Prostate gland (tissue), 2 donors: ENCODE results near the gene LRRC4C.

ENCODE experiments used
- CTCF ChIP-seq, 4 experiments: fragments of 200-600 bp in 2 of 4; fragments of 450-650 bp in 2 of 4; sonication (generic) in 2 of 4; IDR thresholded peaks; 1 replicate in 3 of 4; 2 replicates in 1 of 4; pipeline ENCODE4 v1.5.1; 2016 to 2019; ENCODE audit warnings: antibody characterized with exemption in 4 of 4, mild to moderate bottlenecking in 2 of 4, moderate library complexity in 2 of 4
- POLR2A ChIP-seq: fragments of 450-650 bp; IDR thresholded peaks from one replicate; pipeline ENCODE4 v1.6.1; 2016; ENCODE audit warnings: antibody characterized with exemption, mild to moderate bottlenecking
- POLR2AphosphoS5 ChIP-seq: sonication (generic); formaldehyde crosslinking; IDR thresholded peaks from one replicate; pipeline ENCODE4 v1.6.1; 2017; ENCODE audit warnings: antibody characterized with exemption

- TF ChIP-seq CTCF (IDR thresholded peaks at IDR 0.05) (no peak), POLR2AphosphoS5 (no peak), POLR2A (no peak)
These were observed 1034.3 kb downstream of the LRRC4C start for GRCh38 chr11:40425168-40425567.
